RCC 7860 (cell line): ENCODE measurements around the gene ABHD12.
A peak's percentile ranks its signal among the peaks of the same experiment; 100 is the strongest.
"Not testable (repeated sequence)": the region's sequence is repeated elsewhere in the genome, so short reads cannot be mapped to it uniquely, and the experiment has no call there.

Experiments
- DNase-seq: peaks from one replicate; pipeline ENCODE4 v3.0.0-alpha.2; 2015; ENCODE audit warnings: low spot score
- FAIRE-seq: peaks from 2 replicates; lab custom pipeline; 2012; peaks lifted over from hg19 to GRCh38; lab: Jason Lieb, UNC

Gene ABHD12

GRCh38 chr20:25269057-25269832, 121.4 kb downstream of the ABHD12 start:
- FAIRE-seq = no peak
- DNase-seq = no peak

DNA sequence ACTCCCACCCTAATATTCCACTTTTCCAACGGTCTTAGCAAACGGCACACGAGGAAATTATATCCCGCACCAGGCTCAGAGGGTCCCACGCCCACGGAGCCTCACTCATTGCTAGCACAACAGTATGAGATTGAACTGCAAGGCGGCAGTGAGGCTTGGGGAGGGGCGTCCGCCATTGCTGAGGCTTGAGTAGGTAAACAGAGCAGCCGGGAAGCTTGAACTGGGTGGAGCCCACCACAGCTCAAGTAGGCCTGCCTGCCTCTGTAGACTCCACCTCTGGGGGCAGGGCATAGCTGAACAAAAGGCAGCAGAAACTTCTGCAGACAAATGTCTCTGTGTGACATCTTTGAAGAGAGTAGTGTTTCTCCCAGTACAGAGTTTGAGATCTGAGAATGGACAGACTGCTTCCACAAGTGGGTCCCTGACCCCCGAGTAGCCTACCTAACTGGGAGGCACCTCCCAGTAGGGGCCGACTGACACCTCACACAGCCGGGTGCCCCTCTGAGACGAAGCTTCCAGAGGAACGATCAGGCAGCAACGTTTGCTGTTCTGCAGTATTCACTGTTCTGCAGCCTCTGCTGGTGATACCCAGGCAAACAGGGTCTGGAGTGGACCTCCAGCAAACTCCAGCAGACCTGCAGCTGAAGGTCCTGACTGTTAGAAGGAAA, 129.7 kb downstream of the ABHD12 start:
- not testable (repeated sequence) for DNase-seq, FAIRE-seq

DNA sequence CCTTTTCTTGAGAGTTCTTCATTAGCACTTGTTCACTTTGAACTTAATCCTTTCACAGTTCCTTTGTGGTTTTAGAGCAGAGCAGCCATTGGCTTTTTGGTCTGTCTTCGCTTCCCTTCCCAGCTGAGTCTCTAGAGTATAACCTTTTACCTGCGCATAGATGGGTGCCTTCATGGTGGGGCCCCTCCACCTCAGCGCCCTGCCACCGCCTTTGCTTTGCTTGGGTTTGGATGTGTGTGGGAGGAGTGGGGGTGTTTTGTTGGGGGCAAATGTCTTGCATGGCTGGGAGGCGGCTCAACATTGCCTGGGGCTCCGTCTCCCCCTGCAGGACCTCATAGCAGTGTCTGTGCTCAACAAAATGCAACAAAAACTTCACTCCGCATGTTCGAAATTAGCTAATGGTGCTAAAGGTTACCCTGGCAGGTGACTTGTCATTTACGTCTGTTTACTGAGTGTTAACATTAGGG, 130.8 kb downstream of the ABHD12 start:
- DNase-seq (no peak), FAIRE-seq (no peak)

GRCh38 chr20:25259358-25259757, 131.3 kb downstream of the ABHD12 start:
- FAIRE-seq = no peak

GRCh38 chr20:25258828-25259227, 131.8 kb downstream of the ABHD12 start:
- DNase-seq (no peak), FAIRE-seq (no peak)

More at GRCh38 chr20:25259358-25259757, 131.3 kb downstream of the ABHD12 start:
- no peak for DNase-seq

GRCh38 chr20:25258476-25258805, 132.2 kb downstream of the ABHD12 start:
- FAIRE-seq = no peak
- DNase-seq = no peak

DNA sequence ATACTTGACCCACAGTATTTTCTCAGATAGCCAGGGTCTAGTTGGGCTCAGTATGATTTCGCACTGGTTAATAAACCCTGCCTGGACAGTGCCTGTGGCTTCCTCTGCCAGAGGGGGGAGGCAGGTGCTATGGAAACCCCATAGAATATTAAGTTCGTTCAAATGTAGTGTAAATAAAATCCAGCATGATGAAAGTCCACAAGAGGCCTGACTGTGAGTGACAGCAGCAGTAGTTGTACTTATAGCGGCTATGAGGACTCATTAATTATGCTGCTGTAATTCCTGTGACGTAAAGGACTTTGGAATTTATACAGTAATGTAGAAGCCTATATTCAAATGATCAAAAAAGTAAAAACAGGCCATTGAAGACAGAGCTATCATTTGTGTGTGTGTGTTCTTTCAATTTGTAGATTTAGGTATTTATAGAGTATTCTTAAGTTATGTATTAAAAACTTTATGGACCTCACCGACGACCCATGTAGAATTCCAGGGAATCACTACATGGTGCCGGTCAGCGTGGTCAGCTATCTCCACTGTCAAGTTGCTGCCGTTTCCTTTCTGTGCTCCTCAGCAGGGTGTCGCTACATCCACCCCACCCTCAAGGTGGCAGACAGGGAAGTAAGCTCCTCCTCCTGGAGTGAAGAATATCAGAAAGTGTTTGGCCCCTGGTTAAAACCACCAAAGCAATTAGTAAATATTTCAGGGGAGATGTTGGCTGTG, 132.7 kb downstream of the ABHD12 start:
- no peak for DNase-seq
- FAIRE-seq = no peak

DNA sequence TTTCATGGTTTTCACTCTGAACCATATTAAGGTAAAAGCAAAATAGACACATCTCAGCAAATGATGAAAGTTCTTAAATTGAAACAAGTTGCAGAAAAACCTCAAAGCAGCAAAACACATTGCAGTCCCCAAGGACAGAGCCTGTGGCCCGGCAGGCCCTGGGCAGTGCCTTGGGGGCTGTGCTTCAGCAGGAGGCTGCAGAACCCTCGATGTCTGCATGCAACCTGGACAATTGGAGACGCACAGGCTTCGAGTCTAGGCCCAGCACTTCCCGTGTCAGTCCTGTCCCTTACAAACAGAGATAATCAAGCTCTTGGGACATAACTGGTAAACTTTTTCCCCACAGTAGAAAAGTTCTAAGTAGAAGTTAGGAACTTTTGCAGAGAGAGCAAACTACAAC, 133.5 kb downstream of the ABHD12 start:
- no peak for FAIRE-seq

DNA sequence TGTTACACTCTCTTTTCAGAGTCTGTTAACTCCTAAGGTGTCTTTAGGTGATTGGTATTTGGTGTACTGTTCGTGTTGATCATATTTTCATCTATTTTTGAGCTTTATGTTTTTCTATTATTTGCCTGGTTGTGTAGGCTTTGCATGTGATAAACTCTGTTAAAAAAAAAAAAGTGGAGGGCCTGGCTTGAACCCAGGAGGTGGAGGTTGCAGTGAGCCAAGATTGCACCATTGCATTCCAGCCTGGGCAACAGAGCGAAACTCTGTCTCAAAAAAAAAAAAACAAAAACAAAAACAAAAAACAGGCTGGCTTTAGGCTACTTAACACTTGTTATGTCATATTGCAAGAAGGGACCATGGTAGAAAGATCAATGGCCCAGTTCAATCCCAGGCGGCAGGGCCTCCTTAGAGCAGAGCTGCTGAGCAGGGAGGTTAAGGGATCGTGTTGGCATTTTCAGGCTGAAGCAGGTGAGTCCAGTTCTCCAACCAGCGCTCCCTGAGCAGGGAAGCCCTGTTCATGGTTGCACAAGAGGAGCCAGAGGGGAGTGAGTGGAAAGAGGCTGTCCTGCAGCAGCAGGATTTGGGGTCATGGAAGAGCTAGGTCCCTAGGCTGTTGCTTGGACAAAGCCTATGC, 134.3 kb downstream of the ABHD12 start:
- FAIRE-seq (no peak), DNase-seq (no peak)

More for the DNA sequence above, 133.5 kb downstream of the ABHD12 start:
- DNase-seq = no peak

GRCh38 chr20:25254986-25255680, 135.5 kb downstream of the ABHD12 start:
- peak; percentile 59 for DNase-seq
- no peak for FAIRE-seq

DNA sequence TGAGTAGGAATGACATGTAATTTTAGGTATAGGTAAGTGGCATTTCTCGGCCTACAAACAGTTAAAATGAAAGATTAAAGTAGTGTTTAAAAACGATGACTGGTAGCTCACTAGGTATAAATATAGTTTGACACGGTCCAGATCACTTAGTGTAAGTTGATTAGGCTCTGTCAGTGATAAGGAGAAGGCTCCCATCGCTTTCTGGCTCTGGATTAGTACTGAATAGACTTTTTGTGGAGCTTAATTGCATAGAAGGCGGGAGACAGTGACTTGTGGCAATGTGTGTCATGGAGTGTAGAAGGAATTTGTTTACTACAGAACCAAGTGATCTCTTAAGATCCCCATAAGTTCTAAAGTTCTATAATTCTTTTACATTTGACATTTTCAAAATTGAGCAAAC, 136.1 kb downstream of the ABHD12 start:
- no peak for FAIRE-seq
- DNase-seq = no peak

- peak; percentile 79 for FAIRE-seq
- DNase-seq = peak; percentile 43
These were observed 136.9 kb downstream of the ABHD12 start for GRCh38 chr20:25253606-25254275.

DNA sequence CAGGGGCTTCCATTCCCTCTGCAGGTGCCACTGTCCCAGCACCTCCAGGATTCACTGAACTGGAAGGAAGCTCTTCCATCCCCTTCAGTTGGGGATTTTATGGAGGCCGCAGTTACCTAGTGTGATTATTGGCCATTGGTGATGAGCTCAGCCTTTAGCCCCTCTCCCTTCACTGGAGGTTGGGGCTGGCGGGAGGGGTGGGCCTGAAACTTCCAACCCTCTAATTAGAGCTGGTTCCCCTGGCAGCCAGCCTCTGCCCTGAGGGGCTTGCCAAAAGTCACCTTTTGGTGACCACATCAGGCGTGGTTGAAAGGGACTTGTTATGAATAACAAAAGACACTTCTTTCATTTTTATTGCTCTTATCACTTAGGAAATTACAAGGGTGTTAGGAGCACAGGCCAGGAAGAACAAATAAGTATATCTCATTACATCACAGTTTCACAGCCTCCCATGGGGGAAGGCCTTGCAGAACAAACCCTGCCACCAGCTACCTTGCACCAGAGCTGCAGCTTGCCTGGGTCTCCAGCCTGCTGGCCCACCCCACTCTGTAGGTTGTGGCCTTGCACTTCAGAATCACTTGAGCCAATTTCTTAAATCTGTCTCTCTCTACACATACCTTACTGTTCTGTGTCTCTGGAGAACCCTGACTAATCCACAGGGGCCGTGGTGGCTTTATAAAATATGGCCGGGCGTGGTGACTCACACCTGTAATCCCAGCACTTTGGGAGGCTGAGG, 137.8 kb downstream of the ABHD12 start:
- FAIRE-seq (no peak), DNase-seq (no peak)

GRCh38 chr20:25252230-25252651, 138.4 kb downstream of the ABHD12 start:
- no peak for DNase-seq
- FAIRE-seq = no peak

GRCh38 chr20:25251558-25251957, 139.1 kb downstream of the ABHD12 start:
- no peak for DNase-seq

GRCh38 chr20:25251019-25251418, 139.6 kb downstream of the ABHD12 start:
- DNase-seq (no peak), FAIRE-seq (no peak)

More at GRCh38 chr20:25251558-25251957, 139.1 kb downstream of the ABHD12 start:
- no peak for FAIRE-seq

GRCh38 chr20:25250508-25250907, 140.1 kb downstream of the ABHD12 start:
- no peak for FAIRE-seq
- no peak for DNase-seq
